Measurements from ENCODE around the gene WASF3.

DNA sequence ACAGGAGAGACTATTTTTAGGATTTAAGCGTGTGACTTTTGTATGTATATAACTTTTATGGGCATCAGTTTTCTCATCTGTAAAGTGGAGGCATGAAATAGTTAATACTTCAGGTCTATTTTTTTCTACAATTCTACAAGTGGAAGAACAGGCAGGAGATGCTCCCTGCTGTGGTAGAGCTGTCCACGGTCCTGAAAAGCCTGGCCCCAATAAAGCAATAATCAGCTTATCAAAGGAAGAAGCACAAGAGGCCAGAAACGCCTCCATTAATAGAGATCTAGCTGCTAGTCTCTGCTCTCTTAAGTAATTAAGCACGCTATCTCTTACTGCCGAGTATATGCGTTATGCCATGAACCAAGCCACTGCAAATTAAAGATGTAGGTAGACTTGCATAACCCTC lies 28.0 kb upstream of the WASF3 start:
- TF ChIP-seq REST (IDR thresholded peaks at IDR 0.05) (peak; percentile 99), EGR1 (IDR thresholded peaks at IDR 0.05; ENCODE audit: low read depth in 2 of 2) (no peak), HNF4G (IDR thresholded peaks at IDR 0.05) (no peak), GABPA (IDR thresholded peaks at IDR 0.05 in 1 of 2, conservative IDR thresholded peaks at IDR 0.05 in 1 of 2) (no peak), RXRA (IDR thresholded peaks at IDR 0.05) (no peak), FOXA2 (IDR thresholded peaks at IDR 0.05) (no peak), NR2F2 (IDR thresholded peaks at IDR 0.05) (no peak), YY1 (IDR thresholded peaks at IDR 0.05) (no peak), ATF3 (IDR thresholded peaks at IDR 0.05) (no peak)
- TF ChIP-seq, protein P1, sequence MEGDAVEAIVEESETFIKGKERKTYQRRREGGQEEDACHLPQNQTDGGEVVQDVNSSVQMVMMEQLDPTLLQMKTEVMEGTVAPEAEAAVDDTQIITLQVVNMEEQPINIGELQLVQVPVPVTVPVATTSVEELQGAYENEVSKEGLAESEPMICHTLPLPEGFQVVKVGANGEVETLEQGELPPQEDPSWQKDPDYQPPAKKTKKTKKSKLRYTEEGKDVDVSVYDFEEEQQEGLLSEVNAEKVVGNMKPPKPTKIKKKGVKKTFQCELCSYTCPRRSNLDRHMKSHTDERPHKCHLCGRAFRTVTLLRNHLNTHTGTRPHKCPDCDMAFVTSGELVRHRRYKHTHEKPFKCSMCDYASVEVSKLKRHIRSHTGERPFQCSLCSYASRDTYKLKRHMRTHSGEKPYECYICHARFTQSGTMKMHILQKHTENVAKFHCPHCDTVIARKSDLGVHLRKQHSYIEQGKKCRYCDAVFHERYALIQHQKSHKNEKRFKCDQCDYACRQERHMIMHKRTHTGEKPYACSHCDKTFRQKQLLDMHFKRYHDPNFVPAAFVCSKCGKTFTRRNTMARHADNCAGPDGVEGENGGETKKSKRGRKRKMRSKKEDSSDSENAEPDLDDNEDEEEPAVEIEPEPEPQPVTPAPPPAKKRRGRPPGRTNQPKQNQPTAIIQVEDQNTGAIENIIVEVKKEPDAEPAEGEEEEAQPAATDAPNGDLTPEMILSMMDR (IDR thresholded peaks at IDR 0.05; ENCODE audit: low read depth, low read length, missing input control): no peak
- TF ChIP-seq, protein P2, sequence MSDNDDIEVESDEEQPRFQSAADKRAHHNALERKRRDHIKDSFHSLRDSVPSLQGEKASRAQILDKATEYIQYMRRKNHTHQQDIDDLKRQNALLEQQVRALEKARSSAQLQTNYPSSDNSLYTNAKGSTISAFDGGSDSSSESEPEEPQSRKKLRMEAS (IDR thresholded peaks at IDR 0.05): no peak
- TF ChIP-seq, protein P3, sequence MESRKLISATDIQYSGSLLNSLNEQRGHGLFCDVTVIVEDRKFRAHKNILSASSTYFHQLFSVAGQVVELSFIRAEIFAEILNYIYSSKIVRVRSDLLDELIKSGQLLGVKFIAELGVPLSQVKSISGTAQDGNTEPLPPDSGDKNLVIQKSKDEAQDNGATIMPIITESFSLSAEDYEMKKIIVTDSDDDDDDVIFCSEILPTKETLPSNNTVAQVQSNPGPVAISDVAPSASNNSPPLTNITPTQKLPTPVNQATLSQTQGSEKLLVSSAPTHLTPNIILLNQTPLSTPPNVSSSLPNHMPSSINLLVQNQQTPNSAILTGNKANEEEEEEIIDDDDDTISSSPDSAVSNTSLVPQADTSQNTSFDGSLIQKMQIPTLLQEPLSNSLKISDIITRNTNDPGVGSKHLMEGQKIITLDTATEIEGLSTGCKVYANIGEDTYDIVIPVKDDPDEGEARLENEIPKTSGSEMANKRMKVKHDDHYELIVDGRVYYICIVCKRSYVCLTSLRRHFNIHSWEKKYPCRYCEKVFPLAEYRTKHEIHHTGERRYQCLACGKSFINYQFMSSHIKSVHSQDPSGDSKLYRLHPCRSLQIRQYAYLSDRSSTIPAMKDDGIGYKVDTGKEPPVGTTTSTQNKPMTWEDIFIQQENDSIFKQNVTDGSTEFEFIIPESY (IDR thresholded peaks at IDR 0.05): no peak
